NCI-H82 treated with DMSO at 0.1 percent for 48 hours (cell line): ENCODE data around the gene RACGAP1.

Experiments used
- DNase-seq: peaks from one replicate; lab custom pipeline; 2025; ENCODE audit not compliant: unreplicated experiment; lab: John Stamatoyannopoulos, UW

The RACGAP1 gene

GRCh38 chr12:50025187-50026059 is at the start of gene RACGAP1:
Gene RACGAP1, minus strand, starts transcription at chr12:50025494. Its CDS starts 8,779 bp downstream, at chr12:50016715.
- peak; percentile 97 for DNase-seq

GRCh38 chr12:50073712-50074111 is 48.4 kb upstream of the RACGAP1 start:
- no peak for DNase-seq

GRCh38 chr12:50073206-50073605 is 47.9 kb upstream of the RACGAP1 start:
- no peak for DNase-seq

- no peak for DNase-seq
Observed at GRCh38 chr12:50072198-50072907, 47.1 kb upstream of the RACGAP1 start.

DNA sequence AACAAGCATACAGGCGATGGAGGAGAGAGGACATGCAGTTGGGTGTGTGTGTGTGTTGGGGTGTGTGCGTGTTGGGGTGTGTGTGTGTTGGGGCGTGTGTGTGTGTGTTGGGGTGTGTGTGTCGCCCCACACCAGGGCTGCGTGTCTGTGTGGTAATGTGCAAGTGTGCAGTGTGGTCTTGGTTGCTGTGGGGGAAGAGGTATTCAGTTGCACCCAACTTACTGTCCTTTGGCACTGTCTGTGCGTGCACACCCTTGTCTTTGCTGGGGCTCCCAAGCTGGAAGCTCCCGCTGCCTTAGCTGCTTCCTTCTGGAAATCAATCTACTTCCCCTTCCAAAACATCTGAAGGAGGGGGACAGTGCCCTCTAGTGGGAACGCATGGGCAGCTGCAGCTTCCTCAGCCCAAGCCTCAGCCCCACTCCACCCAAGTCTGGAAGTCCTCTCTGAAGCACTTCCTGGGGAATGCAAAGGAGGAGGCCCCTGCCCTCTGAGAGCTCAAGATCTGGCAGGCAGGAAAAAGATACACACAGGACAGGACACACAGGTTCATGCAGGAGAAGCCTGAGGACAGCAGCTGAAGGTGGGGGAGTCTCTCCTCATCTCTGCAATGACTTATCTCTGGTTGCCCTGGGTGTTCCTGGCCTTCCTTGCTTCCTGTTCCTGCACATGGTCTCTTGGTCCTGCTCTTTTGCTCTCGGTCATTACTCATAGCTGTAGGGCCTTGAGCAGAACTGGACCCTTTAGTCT is 45.2 kb upstream of the RACGAP1 start:
- peak; percentile 48 for DNase-seq

GRCh38 chr12:50069539-50069938 is 44.2 kb upstream of the RACGAP1 start:
- DNase-seq, result no peak

- DNase-seq, result no peak
Observed at GRCh38 chr12:50069069-50069468, 43.8 kb upstream of the RACGAP1 start.

DNA sequence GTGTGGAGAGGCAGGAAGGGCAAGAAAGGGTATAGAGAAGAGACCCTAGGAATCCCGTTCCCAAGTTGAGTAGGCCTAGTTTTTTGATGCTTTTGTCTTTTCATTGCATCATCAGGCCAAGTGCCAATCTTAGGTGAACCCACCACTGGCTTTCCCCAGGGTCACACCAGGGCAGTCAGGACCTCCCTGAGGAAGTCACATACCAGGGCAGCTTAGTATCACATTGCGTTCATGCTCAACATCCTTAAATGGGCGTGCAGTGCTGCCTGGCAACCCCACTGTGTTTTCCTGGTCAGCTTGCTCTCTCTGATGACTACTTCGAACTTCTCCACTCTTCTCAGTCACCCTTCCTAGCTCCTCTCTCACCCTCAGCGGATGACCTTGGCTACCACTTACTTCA is 41.1 kb upstream of the RACGAP1 start:
- no peak for DNase-seq

DNA sequence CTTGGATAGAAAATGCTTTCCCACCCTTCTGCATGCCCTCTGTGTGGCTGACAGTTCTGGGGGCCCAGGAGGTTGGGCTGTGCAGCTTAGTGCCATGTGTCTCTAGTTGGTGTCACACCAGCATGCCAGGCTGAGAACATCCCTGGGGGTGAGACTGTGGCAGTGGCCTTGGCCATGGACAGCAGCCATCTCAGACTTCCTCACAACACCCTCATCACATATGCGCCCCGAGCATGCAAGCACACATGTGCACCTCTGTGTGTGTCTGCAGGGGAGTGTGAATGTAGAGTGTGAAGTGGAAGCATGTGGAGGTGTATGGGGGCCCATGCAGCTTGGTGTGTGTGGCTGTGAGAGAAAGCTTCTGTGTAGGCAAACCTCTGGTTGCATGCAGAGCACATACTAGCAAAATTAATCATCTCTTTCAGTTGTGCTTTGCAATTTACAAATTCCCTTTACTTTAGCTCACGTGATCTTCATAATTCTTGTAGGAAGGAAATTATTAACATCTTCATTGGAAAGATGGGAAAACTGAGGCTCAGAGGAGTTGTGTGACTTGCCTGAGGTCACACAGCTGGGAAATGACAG is 40.5 kb upstream of the RACGAP1 start:
- DNase-seq, result no peak

- DNase-seq, result no peak
Observed at GRCh38 chr12:50062728-50063460, 37.6 kb upstream of the RACGAP1 start.

DNA sequence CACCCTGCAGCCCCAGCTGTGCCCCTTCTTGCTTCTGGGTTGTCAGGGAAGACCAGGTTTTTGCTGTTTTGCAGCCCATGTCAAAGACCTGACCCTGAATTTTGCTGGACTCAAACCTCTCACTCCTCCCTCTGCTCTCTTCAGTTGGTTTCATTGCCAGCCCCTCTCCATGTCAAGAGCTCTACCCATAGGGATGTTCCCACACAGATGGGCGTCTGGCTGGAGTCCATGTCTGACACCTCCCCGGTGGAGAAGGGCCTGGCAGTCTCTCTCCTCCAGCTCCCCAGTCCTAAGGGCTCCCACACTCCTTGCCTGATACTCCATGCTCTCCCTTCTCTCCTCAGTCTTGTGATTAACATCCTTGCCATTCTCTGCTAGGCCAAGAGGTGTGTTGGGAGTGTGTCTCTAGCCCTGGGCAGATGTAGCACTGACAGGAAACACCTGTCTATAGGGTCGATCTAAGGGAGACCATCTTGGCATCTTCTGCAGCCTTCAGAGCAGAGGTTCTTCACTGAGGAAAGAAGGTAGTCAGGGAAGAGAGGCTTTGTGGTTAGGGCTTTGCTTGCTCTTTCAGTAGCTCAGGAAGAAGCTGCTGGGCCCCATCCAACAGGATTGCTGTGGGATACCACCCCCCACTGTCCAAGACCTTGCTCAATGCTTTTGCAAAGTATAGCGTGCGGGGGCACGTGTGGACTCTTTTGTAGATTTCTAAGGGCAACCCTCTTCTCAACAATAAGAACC is 36.8 kb upstream of the RACGAP1 start:
- DNase-seq, result no peak

- no peak for DNase-seq
Observed at GRCh38 chr12:50061171-50061570, 35.9 kb upstream of the RACGAP1 start.

- DNase-seq, result no peak
Observed at GRCh38 chr12:50060120-50060468, 34.8 kb upstream of the RACGAP1 start.

GRCh38 chr12:50059440-50060119 is 34.3 kb upstream of the RACGAP1 start:
- no peak for DNase-seq

GRCh38 chr12:50058743-50059312 is 33.5 kb upstream of the RACGAP1 start:
- DNase-seq, result no peak

DNA sequence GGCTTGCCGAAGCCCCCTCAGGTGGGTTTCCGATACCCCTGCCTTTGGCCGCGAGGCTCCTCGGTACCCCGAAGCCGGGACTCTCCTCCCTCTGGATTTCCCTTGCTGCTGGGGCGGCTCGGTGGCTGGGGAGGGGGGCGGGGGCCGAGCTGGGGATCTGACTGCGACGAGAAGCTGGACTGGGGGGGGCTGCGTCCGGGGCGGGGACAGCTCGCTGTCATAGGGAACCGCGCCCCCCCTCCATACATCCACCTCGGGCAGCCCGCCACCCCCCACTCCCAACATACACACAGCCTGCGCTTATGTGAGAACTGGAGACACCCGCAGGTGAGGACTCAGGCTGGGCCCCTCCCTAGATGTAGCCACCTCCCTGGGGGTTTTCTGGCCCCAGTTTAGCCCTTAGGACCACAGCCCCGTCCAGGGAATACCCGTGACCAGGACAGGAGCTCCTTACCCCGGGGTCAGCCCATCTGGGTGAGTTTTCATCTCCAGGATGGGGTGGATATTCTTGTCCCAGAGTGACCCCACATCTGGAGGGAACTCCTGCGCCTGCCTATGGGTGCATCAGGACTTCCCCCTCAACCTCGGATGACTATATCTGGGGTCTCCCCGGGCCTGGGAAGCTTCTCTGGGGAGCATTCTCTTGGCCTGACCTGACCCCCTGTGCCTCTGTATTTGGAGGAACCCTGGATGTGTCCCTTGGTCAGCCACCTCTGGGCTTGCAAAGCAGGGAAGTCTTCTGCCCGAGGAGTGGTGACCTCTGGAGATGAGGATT is 32.8 kb upstream of the RACGAP1 start:
- DNase-seq, result no peak

DNA sequence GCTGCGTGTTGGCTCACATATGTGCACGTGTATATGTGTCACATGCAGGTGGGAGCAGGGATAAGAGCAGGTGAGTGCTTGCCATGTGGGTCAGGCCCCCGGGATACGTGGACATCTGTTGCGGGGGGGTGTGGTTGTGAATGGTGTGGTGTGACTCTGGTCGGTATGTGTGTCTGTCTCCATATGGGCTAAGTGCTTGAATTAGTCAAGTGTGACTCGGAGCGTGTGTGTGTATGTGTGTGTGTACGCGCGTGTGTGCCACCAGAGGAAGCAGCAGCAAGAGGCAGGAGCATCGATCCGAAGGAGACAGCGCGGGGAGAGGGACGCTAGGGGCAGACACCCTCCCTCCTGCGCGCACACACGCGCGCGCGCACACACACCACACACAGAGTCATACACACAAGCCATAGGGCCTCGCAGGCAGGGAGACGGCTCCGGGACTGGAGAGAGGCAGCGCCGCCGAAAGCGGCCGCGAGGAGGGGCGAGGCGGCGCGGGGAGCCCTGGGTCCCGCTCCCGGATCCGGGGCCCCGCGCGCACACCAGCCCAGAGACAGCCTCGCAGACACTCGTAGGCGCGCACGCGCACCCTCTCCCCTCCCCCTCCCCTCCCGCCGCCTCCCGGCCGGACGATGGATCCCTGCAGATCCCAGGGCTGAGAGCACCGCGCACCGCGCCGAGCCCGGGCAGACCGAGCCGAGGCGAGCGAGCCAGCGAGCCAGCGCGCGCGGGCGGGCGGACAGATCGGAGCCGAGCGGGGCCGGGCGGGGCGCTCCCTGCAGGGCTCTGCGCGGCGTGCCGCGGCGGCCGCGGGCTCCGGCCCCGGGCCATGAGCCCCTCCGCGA is 31.9 kb upstream of the RACGAP1 start, which contains the start of gene ASIC1:
Gene ASIC1, plus strand, starts transcription at position 597 of the 842 bp plus-strand sequence. CDS start 1,171 bp downstream, outside the sequence.
- DNase-seq, result peak; percentile 34
